Measurements from ENCODE around the gene C2CD3. TPM values are rescaled to one million over a fixed set of nuclear protein-coding genes. Genes with fewer than 3 reads are reported as not detected.

The C2CD3 gene
- total and polyA plus RNA-seq, 9 of the 15 experiments (the other 6 are each of a cell fraction or from before 2014, with no cell fraction given): 4.4 to 20.2 (median 15.4) TPM

DNA sequence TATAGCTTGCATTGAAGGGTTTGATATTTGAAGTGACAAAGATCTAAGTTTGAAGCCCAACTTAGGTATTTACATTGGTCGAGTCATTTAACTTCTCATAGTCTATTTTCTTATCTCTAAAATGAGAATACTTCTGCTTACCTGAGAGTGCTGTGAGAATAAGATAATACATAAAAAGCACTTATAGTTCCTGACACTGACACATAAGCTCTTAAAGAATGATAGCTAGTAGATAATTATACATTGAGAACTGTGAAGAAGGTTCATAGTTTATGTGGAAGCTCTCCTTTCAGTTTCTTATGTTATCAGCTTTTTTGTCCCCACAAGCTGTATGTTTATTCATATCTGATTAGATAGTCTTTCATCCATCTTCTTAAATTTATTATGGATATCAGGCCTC lies 5.1 kb upstream of the C2CD3 start (continued):
- TF ChIP-seq CHD7 (IDR thresholded peaks at IDR 0.05; ENCODE audit: low read depth, low read length): no peak
- TF ChIP-seq SMAD2 (IDR thresholded peaks at IDR 0.05; ENCODE audit: low read depth, low read length): no peak
- no peak for TF ChIP-seq NKRF (IDR thresholded peaks at IDR 0.05; ENCODE audit: borderline replicate concordance)
- peak; percentile 93 for TF ChIP-seq TEAD4 (IDR thresholded peaks at IDR 0.05; ENCODE audit: low read length)
- TF ChIP-seq TEAD4 (CRISPR knock-in tag; IDR thresholded peaks at IDR 0.05; ENCODE audit: borderline replicate concordance): no peak
- TF ChIP-seq NFE2 (IDR thresholded peaks at IDR 0.05; ENCODE audit: low read depth): 0 out of 2 replicates have a peak, but pooled peaks have one; percentile 11
- TF ChIP-seq, protein P1, sequence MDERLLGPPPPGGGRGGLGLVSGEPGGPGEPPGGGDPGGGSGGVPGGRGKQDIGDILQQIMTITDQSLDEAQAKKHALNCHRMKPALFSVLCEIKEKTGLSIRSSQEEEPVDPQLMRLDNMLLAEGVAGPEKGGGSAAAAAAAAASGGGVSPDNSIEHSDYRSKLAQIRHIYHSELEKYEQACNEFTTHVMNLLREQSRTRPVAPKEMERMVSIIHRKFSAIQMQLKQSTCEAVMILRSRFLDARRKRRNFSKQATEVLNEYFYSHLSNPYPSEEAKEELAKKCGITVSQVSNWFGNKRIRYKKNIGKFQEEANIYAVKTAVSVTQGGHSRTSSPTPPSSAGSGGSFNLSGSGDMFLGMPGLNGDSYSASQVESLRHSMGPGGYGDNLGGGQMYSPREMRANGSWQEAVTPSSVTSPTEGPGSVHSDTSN (CRISPR knock-in tag; IDR thresholded peaks at IDR 0.05; ENCODE audit: low read depth): no peak
- TF ChIP-seq, protein P1 (tag; conservative IDR thresholded peaks at IDR 0.05; ENCODE audit: low read depth): peak; percentile 41
- TF ChIP-seq KAT8 (IDR thresholded peaks at IDR 0.05; ENCODE audit: low read depth): no peak
- no peak for TF ChIP-seq KLF1 (tag; IDR thresholded peaks at IDR 0.05)
- TF ChIP-seq ZNF444 (CRISPR knock-in tag; IDR thresholded peaks at IDR 0.05): no peak
- no peak for TF ChIP-seq MTA3 (IDR thresholded peaks at IDR 0.05; ENCODE audit: borderline replicate concordance)
- no peak for TF ChIP-seq ELF1 (tag; IDR thresholded peaks at IDR 0.05)
- TF ChIP-seq HDAC2 (IDR thresholded peaks at IDR 0.05): no peak
